ENCODE data around the gene PIAS3.
"Not testable (repeated sequence)": the region's sequence is repeated elsewhere in the genome, so short reads cannot be mapped to it uniquely, and the experiment has no call there.

PIAS3 gene

GRCh38 chr1:145874646-145875045 lies 15.8 kb upstream of the PIAS3 start:
- DNase-seq (ENCODE audit: low read depth in 3 of 3) = no peak

- peak in 2 of 3 donors; percentile 11 to 24 for DNase-seq (ENCODE audit: low read depth in 3 of 3)
Measured at GRCh38 chr1:145871994-145872924, 13.4 kb upstream of the PIAS3 start.

GRCh38 chr1:145868232-145868631 lies 9.4 kb upstream of the PIAS3 start:
- DNase-seq (ENCODE audit: low read depth in 3 of 3) = no peak

GRCh38 chr1:145863282-145864018 lies 4.6 kb upstream of the PIAS3 start:
- no peak for DNase-seq (ENCODE audit: low read depth in 3 of 3)

- peak; percentile 41 to 75 (median 56) for DNase-seq (ENCODE audit: low read depth in 3 of 3)
Measured at GRCh38 chr1:145859491-145860023, 676 bp upstream of the PIAS3 start.

- peak; percentile 12 to 45 (median 18) for DNase-seq (ENCODE audit: low read depth in 3 of 3)
Measured at GRCh38 chr1:145858238-145858900, 512 bp downstream of the PIAS3 start.

GRCh38 chr1:145857170-145857569 lies 1.7 kb downstream of the PIAS3 start:
- DNase-seq (ENCODE audit: low read depth in 3 of 3) = no peak

- DNase-seq (ENCODE audit: low read depth in 3 of 3) = no peak
Measured at GRCh38 chr1:145855426-145855948, 3.4 kb downstream of the PIAS3 start.

GRCh38 chr1:145849356-145850160 lies 9.3 kb downstream of the PIAS3 start:
- no peak for DNase-seq (ENCODE audit: low read depth in 3 of 3)

GRCh38 chr1:145847827-145848226 lies 11.1 kb downstream of the PIAS3 start:
- no peak for DNase-seq (ENCODE audit: low read depth in 3 of 3)

- DNase-seq (ENCODE audit: low read depth in 3 of 3) = no peak
Measured at GRCh38 chr1:145846201-145846612, 12.7 kb downstream of the PIAS3 start.

GRCh38 chr1:145845514-145846161 lies 13.2 kb downstream of the PIAS3 start, which contains the start of gene NUDT17:
TSS of gene NUDT17 (plus strand) at chr1:145845630. CDS start at chr1:145845641, 11 bp downstream.
- peak in 2 of 3 donors; percentile 43 to 77 for DNase-seq (ENCODE audit: low read depth in 3 of 3)

GRCh38 chr1:145845144-145845513 lies 13.8 kb downstream of the PIAS3 start:
- DNase-seq (ENCODE audit: low read depth in 3 of 3) = no peak

GRCh38 chr1:145843031-145843430 lies 15.8 kb downstream of the PIAS3 start:
- DNase-seq (ENCODE audit: low read depth in 3 of 3) = no peak

GRCh38 chr1:145837656-145838055 lies 21.2 kb downstream of the PIAS3 start:
- no peak for DNase-seq (ENCODE audit: low read depth in 3 of 3)

- DNase-seq (ENCODE audit: low read depth in 3 of 3) = not testable (repeated sequence)
Measured at GRCh38 chr1:145830810-145831209, 28.1 kb downstream of the PIAS3 start.

- no peak for DNase-seq (ENCODE audit: low read depth in 3 of 3)
Measured at GRCh38 chr1:145828367-145829026, 30.4 kb downstream of the PIAS3 start.

GRCh38 chr1:145827966-145828365 lies 30.9 kb downstream of the PIAS3 start:
- DNase-seq (ENCODE audit: low read depth in 3 of 3) = no peak

GRCh38 chr1:145826030-145826429 lies 32.9 kb downstream of the PIAS3 start:
- no peak for DNase-seq (ENCODE audit: low read depth in 3 of 3)

- DNase-seq (ENCODE audit: low read depth in 3 of 3) = no peak
Measured at GRCh38 chr1:145824499-145824842, 34.4 kb downstream of the PIAS3 start.

Data from stimulated activated CD4-positive, alpha-beta T cell treated with anti-CD3 and anti-CD28 coated beads, TNF-alpha, amount 100 ng/mL, for 48 hours (primary cell).